Fibroblast of lung (primary cell): ENCODE measurements around the gene CSGALNACT2. TPM values are rescaled to one million over a fixed set of nuclear protein-coding genes. Genes with fewer than 3 reads are reported as not detected.

Experiments used
- DNase-seq, 2 donors: peaks; one replicate each; pipeline versions ENCODE4 v3.0.0 to v3.0.0-alpha.2; 2010; ENCODE audit warnings: low read depth in 2 of 2
- H2AFZ ChIP-seq: 2 replicates; pipeline ENCODE4 v1.5.1; 2012; ENCODE audit warnings: low read length, control low read depth, inconsistent platforms
- H3K27ac ChIP-seq: 2 replicates; pipeline ENCODE4 v1.5.1; 2011; ENCODE audit warnings: low read length, control low read depth; ENCODE audit not compliant: insufficient read depth
- H3K27me3 ChIP-seq: 2 replicates; pipeline ENCODE4 v1.5.1; 2011; ENCODE audit warnings: mild to moderate bottlenecking, low read length; ENCODE audit not compliant: control insufficient read depth, insufficient read depth
- H3K36me3 ChIP-seq: 2 replicates; pipeline ENCODE4 v1.5.1; 2011; ENCODE audit warnings: low read length; ENCODE audit not compliant: control insufficient read depth, insufficient read depth
- H3K4me1 ChIP-seq: 2 replicates; pipeline ENCODE4 v1.5.1; 2011; ENCODE audit warnings: low read length; ENCODE audit not compliant: control insufficient read depth, insufficient read depth; ENCODE audit errors: extremely low read depth
- H3K4me2 ChIP-seq: 2 replicates; pipeline ENCODE4 v1.5.1; 2011; ENCODE audit warnings: low read length, control low read depth; ENCODE audit not compliant: insufficient read depth; ENCODE audit errors: extremely low read depth
- H3K4me3 ChIP-seq, 4 experiments: fragments of 200-600 bp in 1 of 4; sonication (generic) in 1 of 4; replicated peaks in 1 of 4; 2 replicates each; pipeline ENCODE4 v1.5.1; 2011 to 2016; ENCODE audit warnings: low read length in 4 of 4, low read depth in 3 of 4, mild to moderate bottlenecking in 3 of 4, control low read depth in 2 of 4, inconsistent platforms in 1 of 4, mixed read lengths in 1 of 4; ENCODE audit not compliant: insufficient read depth in 1 of 4; ENCODE audit errors: control extremely low read depth in 1 of 4
- H3K79me2 ChIP-seq: 2 replicates; pipeline ENCODE4 v1.5.1; 2012; ENCODE audit warnings: mild to moderate bottlenecking, low read length, inconsistent platforms; ENCODE audit not compliant: control insufficient read depth, insufficient read depth
- H3K9ac ChIP-seq: 2 replicates; pipeline ENCODE4 v1.5.1; 2011; ENCODE audit warnings: mild to moderate bottlenecking, low read length, control low read depth; ENCODE audit not compliant: insufficient read depth
- H3K9me3 ChIP-seq: 2 replicates; pipeline ENCODE4 v1.5.1; 2012; ENCODE audit warnings: low read depth, low read length; ENCODE audit not compliant: control insufficient read depth, insufficient read depth
- H4K20me1 ChIP-seq: 2 replicates; pipeline ENCODE4 v1.5.1; 2011; ENCODE audit warnings: low read length; ENCODE audit not compliant: control insufficient read depth, insufficient read depth; ENCODE audit errors: extremely low read depth
- CTCF ChIP-seq, 2 donors: IDR thresholded peaks in 1 of 2; conservative IDR thresholded peaks in 1 of 2; 1 replicate in 1 of 2; 2 replicates in 1 of 2; pipeline ENCODE4 v1.5.1; 2011 to 2012; ENCODE audit warnings: low read length in 2 of 2, control low read depth in 1 of 2, inconsistent platforms in 1 of 2, low read depth in 1 of 2, mild to moderate bottlenecking in 1 of 2
- EZH2 ChIP-seq: IDR thresholded peaks from 2 replicates; pipeline ENCODE4 v1.5.1; 2012; ENCODE audit warnings: low read length, control low read depth, mild to moderate bottlenecking; ENCODE audit errors: missing control alignments
- polyA plus RNA-seq, 2 donors: library from polyadenylated mRNA; depleted of rRNA in 1 of 2; stranded (reverse) in 1 of 2; unstranded in 1 of 2; fragments of >200 nt; gene quantifications; 2 replicates each; pipeline ENCODE4 v1.2.1, GENCODE V29; 2011 to 2012; ENCODE audit warnings: missing spikeins in 1 of 2
- total RNA-seq: library from RNA; depleted of rRNA; stranded (reverse); fragments of >200 nt; gene quantifications from 2 replicates; pipeline ENCODE4 v1.2.1, GENCODE V29; 2014

Gene CSGALNACT2
- total and polyA plus RNA-seq, 2 donors (not counting 1 experiment from before 2014, with no cell fraction given) = 38.6 to 46.9 TPM

- H3K27ac ChIP-seq = no peak overlapping the region
- H4K20me1 ChIP-seq = no peaks in the 10 kb centered on the region
- H3K27me3 ChIP-seq = no peaks in the 10 kb centered on the region
- no peak overlapping the region for H3K9ac ChIP-seq
- no peaks in the 10 kb centered on the region for H3K9me3 ChIP-seq
- no peak overlapping the region for H2AFZ ChIP-seq
- H3K4me3 ChIP-seq = no peak overlapping the region
- H3K79me2 ChIP-seq = no peaks in the 10 kb centered on the region
- no peak for DNase-seq
- no peak overlapping the region for H3K4me2 ChIP-seq
- H3K36me3 ChIP-seq = no peaks in the 10 kb centered on the region
- TF ChIP-seq CTCF (conservative IDR thresholded peaks at IDR 0.05 in 1 of 2, IDR thresholded peaks at IDR 0.05 in 1 of 2; ENCODE audit: low read depth in 1 of 2, low read length in 2 of 2) (no peak), EZH2 (no peak)
- peaks cover 13% of the 10 kb centered on the region for H3K4me1 ChIP-seq
These were observed 9.9 kb upstream of the CSGALNACT2 start for GRCh38 chr10:43128331-43128730.

GRCh38 chr10:43128958-43129706 lies 9.1 kb upstream of the CSGALNACT2 start:
- no peak for TF ChIP-seq EZH2
- no peak for TF ChIP-seq CTCF (conservative IDR thresholded peaks at IDR 0.05 in 1 of 2, IDR thresholded peaks at IDR 0.05 in 1 of 2; ENCODE audit: low read depth in 1 of 2, low read length in 2 of 2)
- H3K4me1 ChIP-seq = peaks cover 13% of the 10 kb centered on the region
- H3K4me3 ChIP-seq = no peak overlapping the region
- no peaks in the 10 kb centered on the region for H3K27me3 ChIP-seq
- H3K9me3 ChIP-seq = no peaks in the 10 kb centered on the region
- H3K27ac ChIP-seq = peak overlapping the region; percentile 50
- DNase-seq = peak; percentile 96 to 98
- H3K79me2 ChIP-seq = no peaks in the 10 kb centered on the region
- H3K4me2 ChIP-seq = peak overlapping the region; percentile 77
- no peaks in the 10 kb centered on the region for H3K36me3 ChIP-seq
- H2AFZ ChIP-seq = peak overlapping the region; percentile 65
- no peak overlapping the region for H3K9ac ChIP-seq
- H4K20me1 ChIP-seq = no peaks in the 10 kb centered on the region

- H3K4me2 ChIP-seq = no peak overlapping the region
- H3K27ac ChIP-seq = no peak overlapping the region
- no peak overlapping the region for H3K4me3 ChIP-seq
- H3K9ac ChIP-seq = no peak overlapping the region
- no peak overlapping the region for H2AFZ ChIP-seq
- H3K4me1 ChIP-seq = peaks cover 13% of the 10 kb centered on the region
- H3K36me3 ChIP-seq = no peaks in the 10 kb centered on the region
- no peak for DNase-seq
- no peak for TF ChIP-seq CTCF (conservative IDR thresholded peaks at IDR 0.05 in 1 of 2, IDR thresholded peaks at IDR 0.05 in 1 of 2; ENCODE audit: low read depth in 1 of 2, low read length in 2 of 2)
- no peak for TF ChIP-seq EZH2
- H3K9me3 ChIP-seq = no peaks in the 10 kb centered on the region
- H4K20me1 ChIP-seq = no peaks in the 10 kb centered on the region
- no peaks in the 10 kb centered on the region for H3K27me3 ChIP-seq
- H3K79me2 ChIP-seq = no peaks in the 10 kb centered on the region
These were observed 7.5 kb upstream of the CSGALNACT2 start for GRCh38 chr10:43130770-43131171.
